NCI-H1092 treated with DMSO at 0.1 percent for 48 hours (cell line): ENCODE measurements around the gene CSF1.
"Not testable (repeated sequence)": the region's sequence is repeated elsewhere in the genome, so short reads cannot be mapped to it uniquely, and the experiment has no call there.

Experiments
- DNase-seq: peaks from one replicate; lab custom pipeline; 2025; lab: John Stamatoyannopoulos, UW

Gene CSF1, protein sequence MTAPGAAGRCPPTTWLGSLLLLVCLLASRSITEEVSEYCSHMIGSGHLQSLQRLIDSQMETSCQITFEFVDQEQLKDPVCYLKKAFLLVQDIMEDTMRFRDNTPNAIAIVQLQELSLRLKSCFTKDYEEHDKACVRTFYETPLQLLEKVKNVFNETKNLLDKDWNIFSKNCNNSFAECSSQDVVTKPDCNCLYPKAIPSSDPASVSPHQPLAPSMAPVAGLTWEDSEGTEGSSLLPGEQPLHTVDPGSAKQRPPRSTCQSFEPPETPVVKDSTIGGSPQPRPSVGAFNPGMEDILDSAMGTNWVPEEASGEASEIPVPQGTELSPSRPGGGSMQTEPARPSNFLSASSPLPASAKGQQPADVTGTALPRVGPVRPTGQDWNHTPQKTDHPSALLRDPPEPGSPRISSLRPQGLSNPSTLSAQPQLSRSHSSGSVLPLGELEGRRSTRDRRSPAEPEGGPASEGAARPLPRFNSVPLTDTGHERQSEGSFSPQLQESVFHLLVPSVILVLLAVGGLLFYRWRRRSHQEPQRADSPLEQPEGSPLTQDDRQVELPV

DNA sequence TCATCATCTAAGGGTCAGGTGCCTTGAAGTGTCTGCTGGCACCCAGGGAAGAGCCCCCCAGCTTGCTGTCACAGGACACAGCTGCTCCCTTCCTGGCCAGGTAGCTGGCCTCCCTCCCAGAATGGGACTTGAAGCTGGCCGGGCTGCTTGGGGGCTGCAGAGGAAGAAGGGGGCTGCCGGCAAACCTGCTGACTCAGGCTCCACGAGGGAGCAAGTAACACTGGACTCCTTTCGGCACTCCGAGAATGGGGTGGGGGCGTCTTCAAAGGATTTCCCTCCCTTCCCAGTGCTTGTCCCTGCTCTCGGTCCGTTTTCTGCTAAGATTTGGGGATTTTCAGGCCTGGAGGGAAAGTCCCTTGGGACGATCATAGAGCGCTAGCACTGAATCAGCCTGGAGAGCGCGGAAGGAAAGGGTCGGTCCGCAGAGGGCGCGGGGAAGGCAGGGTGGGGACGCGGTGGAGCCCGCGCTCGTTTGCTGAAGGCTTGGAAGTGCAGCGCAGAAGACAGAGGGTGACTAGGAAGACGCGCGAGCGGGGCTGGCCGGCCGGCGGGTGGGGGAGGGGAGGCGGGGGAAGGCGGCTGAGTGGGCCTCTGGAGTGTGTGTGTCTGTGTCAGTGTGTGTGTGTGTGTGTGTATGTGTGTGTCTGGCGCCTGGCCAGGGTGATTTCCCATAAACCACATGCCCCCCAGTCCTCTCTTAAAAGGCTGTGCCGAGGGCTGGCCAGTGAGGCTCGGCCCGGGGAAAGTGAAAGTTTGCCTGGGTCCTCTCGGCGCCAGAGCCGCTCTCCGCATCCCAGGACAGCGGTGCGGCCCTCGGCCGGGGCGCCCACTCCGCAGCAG lies at the start of gene CSF1:
Gene CSF1, plus strand, starts transcription at position 727 of the 840 bp plus-strand sequence. CDS start 175 bp downstream, outside the sequence.
- peak; percentile 47 for DNase-seq

DNA sequence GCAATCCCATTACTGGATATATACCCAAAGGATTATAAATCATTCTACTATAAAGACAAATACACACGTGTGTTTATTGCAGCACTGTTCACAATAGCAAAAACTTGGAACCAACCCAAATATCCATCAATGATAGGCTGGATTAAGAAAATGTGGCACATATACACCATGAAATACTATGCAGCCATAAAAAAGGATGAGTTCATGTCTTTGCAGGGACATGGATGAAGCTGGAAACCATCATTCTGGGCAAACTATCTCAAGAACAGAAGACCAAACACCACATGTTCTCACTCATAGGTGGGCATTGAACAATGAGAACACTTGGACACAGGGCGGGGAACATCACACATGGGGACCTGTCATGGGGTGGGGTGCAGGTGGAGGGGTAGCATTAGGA lies 49.0 kb upstream of the CSF1 start:
- DNase-seq, result not testable (repeated sequence)

DNA sequence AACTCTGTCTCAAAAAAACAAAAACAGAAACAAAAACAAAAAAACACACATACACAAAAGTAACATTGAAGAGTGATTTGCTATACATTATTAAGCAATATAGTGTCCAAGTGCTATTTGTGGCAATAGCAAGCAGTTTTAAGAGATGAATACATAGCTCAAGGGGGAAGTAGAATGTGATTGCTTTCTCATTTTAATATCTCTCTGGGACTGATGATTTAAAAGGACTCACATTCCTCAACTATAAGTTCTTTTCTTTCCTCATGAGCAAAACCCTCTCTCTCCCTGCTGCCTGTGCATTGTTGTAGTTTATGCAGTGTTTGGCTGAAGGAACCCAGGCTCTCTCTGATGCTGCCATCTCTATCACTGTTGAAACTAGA lies 47.0 kb upstream of the CSF1 start:
- DNase-seq, result no peak

DNA sequence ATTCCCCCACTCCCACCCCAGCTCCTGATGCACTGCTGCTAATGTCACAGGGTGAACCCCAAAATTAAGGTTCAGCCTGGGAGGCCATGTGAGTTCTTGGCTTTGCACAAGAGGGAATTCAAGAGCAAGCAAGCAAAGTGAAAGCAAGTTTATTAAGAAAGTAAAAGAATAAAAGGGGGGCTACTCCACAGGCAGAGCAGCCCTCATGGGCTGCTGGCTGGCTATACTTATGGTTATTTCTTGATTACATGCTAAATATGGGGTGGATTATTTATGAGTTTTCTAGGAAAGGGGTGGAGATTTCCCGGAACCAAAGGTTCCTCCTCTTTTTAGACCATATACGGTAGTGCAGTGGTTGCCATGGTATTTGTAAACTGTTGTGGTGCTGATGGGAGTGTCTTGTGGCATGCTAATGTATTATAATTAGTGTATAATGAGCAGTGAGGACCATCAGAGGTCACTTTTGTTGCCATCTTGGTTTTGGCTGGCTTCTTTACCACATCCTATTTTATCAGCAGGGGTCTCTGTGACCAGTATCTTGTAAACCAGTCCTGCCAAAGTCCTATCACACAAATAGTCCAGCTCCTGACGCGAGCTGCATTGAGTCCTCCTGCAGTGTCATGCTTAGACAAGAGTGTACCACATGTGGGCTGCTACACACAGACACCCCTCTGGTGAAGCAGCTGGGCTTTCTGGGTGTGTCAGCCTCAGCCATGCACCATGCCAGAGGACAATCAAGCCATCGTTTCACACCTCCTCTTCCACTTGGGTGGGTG lies 46.4 kb upstream of the CSF1 start:
- DNase-seq, result no peak

DNA sequence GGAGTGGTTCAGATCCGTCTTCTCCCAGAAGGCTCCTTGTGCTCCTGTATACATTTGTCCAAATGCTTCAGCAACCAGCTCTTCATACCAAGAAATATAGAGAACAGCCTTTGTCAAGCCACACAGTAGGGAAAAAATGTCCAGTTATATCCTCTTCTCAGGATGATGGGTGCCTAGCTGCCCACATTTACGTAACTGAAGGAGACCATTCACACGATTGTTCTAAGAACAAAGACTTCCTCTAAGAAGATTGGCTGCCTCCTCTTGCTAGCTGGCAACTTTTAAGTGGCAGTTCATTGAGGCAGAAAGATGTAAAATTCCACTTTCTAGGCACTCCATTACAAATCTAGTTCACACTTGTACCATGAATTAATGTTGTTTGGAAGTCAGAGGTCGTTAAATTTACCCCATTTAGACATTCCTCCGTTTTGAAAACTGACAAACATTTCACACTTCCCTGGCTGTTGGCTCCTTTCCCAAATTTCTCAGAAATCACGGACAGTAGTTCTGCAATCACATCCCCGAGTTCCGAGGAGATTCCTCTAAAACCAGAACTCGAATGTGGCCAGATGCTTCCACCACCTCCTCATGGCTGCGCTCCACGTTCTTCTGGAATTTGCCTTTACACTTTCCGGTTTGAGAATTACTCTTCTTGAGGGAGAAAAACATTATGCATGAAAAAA lies 45.6 kb upstream of the CSF1 start:
- no peak for DNase-seq

DNA sequence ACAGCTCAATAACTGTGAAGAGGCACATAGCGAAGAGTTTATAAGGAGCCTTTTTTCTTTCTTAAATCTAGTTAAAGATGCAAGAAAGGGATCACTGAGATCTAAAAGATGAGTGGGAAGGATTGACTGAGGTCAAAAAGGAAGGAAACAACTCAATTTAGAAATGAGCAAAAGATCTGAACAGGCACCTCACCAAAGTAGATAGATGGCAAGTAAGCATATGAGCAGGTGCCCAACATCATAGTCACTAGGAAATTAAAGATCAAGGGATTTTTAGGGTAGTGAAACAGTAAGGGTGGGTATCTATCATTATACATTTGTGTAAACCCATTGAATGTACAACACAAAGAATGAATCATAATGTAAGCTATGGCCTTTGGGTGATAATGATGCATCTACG lies 44.6 kb upstream of the CSF1 start:
- DNase-seq, result no peak

DNA sequence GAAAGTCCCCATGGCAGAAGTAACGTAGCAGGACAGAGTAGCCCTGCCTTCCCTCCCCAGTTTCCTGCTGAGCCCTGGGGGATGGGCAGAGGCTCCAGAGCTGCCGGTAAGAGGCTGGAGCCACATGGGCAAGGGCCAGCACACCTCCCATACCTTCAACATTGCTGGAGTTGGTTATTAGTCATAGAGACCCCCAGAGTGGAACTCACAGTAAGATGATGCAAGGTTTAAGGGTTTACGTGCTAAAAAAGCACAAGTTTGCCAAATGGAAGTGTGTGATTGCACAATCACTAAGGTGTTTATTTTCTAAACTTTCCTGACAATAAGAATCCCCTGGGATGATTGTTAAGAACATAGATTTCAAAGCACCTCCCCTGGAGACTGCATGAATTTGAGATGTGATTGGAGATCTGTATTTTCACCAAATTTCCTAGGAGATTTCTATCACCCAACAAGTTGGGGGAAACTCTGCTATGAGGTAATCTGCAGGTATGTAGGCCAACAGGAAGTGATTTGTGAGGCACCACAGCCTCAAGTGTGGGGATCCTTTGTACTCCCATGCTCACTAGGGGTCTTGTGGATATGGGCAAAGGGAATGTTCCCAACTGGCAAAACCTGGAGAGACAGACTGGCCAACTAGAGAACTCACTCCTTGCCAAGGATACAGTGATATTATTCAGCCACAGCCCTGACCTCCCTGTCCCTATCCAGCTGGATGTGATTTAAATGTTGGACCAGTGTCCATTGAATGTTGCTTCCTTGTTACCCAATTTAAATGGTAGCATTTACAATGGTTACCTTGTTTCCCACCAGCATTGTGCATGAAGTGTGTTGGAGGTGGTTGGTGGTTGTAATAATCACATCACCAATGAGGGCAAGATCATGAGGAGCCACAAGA lies 37.1 kb upstream of the CSF1 start:
- DNase-seq, result no peak

DNA sequence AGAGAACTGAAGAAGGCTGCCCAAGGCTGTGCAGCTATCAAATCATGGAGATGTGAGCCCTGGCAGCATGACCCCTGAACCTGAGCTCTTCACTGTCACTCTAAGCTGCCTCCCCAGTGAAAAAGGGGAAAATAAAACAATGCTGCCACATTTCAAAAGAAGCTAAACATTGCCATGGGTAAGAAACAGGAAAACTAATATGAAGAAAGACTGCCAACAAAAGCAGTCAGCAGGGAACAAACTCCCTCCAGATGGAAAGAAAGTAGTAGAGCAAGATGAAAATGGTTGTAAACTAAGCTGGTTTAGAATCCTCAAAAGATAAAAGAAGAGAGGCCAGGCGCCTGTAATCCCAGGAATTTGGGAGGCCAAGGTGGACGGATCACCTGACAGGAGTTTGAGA lies 36.2 kb upstream of the CSF1 start:
- no peak for DNase-seq

DNA sequence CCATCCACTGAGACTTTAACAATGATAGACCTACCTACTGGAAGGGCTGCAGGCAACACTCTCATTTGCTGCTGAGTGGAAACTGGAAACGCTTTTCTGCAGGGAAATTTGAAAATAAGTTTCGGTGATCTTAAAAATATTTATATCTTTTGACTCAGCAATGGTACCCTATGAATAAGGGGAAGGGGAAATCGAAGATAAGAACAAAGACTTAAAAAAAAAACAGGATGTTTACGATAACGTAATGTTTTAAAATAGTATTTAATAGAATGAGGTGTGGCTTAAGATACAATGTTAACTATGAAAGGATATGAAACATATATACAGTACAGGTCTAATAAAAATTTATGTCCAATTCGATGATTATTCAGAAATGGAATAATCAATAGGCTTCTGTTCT lies 34.8 kb upstream of the CSF1 start:
- no peak for DNase-seq

DNA sequence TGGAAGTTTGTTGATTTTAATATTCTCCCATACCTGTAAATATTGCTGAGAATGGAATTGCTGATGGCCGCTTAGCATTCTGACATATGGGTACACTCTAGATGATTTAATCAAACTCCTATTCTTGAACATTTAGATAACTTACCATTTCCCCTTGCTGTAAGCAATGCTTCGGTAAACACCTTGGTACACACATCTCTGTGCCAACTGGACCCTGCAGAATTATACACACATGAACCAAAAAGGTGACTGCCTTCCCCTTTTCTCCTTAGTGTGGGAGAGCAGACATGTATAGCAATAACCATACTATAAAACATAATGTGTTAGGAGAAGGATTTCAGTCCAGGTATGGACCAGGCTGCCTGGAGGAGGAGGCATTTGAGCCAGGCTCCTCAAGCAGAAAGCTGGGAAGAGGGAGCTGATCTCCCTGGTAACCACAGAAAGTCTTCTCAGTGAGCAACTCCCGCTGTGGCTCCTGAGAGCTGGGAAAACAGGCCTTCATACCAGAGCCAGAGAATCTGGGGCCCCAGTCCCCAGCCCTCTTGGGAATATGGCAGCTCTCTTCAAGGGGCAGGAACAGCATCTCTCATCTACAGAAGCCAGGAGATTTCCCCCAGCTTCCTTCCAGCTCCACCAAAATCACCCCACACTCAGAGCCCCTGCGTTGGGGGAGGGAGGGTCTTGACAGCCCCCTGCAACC lies 33.9 kb upstream of the CSF1 start:
- DNase-seq, result no peak

DNA sequence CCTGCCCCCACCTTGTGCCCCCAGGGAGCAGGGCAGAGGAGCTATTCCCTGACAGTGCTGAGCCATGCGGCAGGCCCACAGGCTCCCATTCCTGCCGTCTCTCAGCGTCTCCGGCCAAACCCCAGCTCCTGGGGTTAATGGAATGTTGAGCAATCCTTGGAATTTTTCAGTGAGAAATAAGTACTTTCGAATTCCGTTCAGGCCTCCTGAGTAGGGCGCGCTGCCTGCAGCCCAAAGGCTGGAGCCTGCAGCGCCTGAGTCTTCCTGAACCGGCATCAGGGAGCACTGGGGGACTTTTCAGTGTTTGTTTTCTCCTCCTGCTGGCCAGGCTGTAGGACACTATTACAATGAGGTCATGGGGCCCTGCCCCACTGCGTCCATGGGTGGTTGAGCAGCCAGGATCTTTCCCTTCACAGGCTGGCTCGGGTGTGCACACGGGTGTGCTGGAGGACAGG lies 33.3 kb upstream of the CSF1 start:
- no peak for DNase-seq

DNA sequence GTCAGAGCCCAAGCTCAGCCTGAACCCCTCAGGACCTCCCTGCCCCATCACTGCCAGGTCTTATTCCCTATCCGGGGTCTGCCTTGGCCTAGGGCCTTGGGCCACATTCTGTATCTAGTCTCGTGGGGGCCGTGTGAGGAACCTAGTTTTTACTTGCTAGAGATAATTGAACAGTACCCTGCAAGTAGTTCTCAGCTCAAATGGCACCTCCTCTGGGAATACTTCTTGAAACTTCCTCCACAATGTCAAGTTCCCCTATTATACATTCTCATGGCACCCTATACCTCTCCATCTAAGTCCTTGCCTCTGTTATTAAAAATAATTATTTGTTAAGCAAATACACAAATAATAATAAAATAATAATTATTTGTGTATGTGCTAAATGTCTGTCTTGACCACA lies 32.9 kb upstream of the CSF1 start:
- no peak for DNase-seq

DNA sequence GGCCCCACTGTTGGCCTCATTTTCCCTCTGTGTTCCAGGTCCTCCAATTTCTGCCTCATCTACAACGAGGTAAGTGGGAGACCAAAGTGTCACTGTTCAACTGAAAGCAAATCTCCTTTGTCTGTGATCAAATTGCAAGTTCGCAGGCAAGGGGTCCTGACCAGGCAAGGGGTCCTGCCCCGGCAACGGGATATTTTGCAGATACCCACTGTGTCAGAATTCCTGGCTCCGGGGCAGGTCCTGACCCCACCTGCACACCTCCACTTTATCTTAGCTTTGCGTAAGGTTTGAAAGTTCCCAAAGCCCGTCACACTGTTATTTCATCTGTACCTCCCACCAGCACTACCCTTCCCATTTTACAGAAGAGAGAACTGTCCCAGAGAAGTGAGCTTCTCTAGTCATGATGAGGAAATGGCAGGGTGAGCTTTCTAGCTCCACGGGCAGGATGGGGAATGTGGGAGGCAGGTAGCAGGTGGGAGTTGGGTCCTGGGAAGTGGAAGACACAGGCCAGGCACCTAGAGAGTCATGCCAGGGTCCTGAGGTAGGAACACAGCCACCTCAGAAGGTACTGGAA lies 32.0 kb upstream of the CSF1 start:
- DNase-seq, result no peak

DNA sequence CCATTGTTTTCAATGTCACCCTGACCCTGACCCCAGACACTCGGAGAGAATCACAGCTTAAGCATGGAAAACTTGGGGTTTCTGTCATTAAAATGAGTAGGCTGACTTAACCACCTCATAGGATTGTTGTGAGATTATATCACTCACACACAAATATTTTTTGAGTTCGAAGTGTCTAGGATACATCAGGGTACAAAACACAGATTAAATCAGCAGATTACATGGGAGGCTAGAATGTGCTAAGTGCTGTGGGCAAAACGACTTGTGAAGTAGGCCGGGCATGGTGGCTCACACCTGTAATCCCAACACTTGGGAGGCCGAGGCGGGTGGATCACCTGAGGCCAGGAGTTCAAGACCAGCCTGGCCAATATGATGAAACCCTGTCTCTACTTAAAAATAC lies 31.3 kb upstream of the CSF1 start:
- DNase-seq, result not testable (repeated sequence)

DNA sequence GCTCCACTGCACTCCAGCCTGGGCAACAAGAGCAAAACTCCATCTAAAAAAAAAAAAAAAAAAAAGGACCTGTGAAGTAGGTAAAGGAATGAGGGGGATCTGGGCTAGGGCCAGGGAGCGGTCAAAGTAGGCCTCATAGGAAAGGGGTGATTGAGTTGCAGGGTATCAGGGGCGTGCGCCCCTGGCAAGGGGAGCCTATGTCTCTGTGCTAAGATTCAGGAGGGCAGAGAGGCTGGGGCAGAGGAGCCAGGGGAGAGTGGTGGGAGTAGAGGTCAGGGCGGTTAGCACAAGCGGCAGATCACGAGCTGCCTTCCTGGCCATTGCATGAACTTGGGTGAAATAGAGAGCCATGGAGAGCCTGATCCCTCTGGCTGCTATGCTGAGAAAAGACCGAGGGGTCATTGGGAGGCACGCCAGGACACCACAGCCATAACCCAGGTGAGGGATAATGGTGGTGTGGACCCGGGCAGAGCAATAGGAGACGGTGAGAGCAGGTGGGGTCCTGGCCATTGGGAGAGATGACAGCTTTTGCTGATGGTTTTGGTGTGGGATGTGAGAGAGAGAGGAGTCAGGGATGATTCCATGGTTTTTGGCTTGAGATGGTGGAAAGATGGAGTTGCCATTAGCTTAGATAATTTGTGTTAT lies 30.6 kb upstream of the CSF1 start:
- no peak for DNase-seq

DNA sequence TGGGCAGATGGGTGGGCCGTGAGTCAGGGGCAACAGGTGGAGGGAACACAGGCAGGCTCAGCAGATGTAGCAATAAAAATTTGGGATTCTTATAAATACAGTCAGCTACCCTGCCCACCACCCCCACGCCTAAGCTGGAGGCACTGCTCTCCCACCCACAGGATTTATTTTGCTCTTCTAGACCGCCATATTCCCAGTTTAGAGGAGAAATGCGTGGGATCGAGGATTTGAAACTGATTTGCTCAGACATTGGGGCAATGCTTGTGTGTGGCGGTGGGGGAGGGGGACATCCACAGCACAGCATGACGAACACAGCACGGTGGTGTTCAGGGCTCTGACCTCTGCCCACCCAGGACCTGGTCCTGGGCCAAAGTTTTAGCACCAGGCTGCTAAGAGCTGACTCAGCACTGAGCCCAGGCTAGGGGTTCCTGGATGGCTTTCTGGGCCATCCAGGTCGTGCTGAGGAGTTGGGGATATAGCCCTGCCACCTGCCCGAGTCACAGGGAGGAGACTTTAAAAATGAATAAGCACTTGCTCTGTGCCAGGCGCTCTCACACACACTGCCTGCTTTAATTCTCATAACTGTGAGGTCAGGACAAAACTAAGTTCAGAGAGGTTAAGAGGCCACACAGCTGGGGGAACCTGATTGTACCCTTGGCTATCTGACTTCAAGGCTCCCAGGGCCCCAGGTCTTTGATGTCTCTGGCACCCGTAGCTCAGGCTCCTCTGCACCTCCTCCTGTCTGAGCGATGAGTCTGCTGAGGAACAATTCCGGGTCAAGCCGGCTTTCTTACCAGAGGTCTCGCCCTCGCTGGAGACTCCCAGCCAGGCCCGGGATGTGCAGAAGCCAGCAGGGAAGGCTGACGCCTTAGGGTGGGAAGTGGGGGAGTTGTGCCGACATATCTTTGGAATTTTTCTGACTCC lies 29.4 kb upstream of the CSF1 start:
- no peak for DNase-seq

DNA sequence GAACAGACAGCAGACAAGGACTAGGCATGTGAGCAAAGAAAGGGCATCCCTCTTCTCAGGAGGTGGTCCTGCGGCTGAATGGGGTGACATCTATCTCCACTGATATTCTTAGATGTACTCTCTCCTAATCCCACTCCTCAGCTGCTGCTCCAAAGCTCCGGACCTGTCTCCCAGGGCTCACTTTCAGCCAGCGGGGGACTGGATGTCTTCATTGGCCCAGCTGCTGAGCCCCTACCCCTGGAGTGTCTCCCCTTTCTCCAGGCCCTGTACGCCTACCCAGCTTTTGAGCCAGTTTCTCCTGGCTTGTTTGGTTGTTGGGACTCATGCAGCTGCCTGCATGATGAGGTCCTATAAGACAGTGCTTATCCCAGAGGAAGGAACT lies 28.8 kb upstream of the CSF1 start:
- no peak for DNase-seq
